Effector memory CD8-positive, alpha-beta T cell (primary cell): ENCODE measurements around the gene CXCL12.

Experiments
- ATAC-seq: fragments of 150-1000 bp; cut with Tn5 transposase; replicated peaks from 2 replicates; pipeline ENCODE4 v1.10.0; 2021; ENCODE audit warnings: mild to moderate bottlenecking, moderate library complexity
- DNase-seq, 3 experiments: peaks; one replicate each; pipeline ENCODE4 v3.0.0; 2021
- H3K27ac Mint-ChIP-seq, 2 donors: one replicate each; pipeline ENCODE4 v1.8.0; 2022; ENCODE audit warnings: mild to moderate bottlenecking in 2 of 2, mixed read lengths in 2 of 2, moderate library complexity in 2 of 2
- H3K27me3 Mint-ChIP-seq, 2 donors: one replicate each; pipeline ENCODE4 v1.8.0; 2022; ENCODE audit warnings: mixed read lengths in 2 of 2
- H3K36me3 Mint-ChIP-seq: one replicate; pipeline ENCODE4 v1.8.0; 2022; ENCODE audit warnings: mild to moderate bottlenecking, moderate library complexity, mixed read lengths; ENCODE audit not compliant: insufficient read depth
- H3K4me1 Mint-ChIP-seq, 2 donors: one replicate each; pipeline ENCODE4 v1.8.0; 2022; ENCODE audit warnings: low read depth in 2 of 2, mixed read lengths in 2 of 2
- H3K4me3 Mint-ChIP-seq, 2 donors: one replicate each; pipeline ENCODE4 v1.8.0; 2022; ENCODE audit warnings: mild to moderate bottlenecking in 2 of 2, mixed read lengths in 2 of 2, moderate library complexity in 2 of 2
- H3K9me3 Mint-ChIP-seq, 2 donors: one replicate each; pipeline ENCODE4 v1.8.0; 2022; ENCODE audit warnings: mixed read lengths in 2 of 2

The CXCL12 gene

GRCh38 chr10:44386546-44387052, 1.7 kb upstream of the CXCL12 start:
- H3K27ac Mint-ChIP-seq, result no peak overlapping the region
- no peak overlapping the region for H3K4me3 Mint-ChIP-seq
- peaks cover 37 to 66% of the 10 kb centered on the region in 2 donors for H3K27me3 Mint-ChIP-seq
- ATAC-seq (no peak), DNase-seq (peak; percentile 5 to 16 (median 7))
- no peaks in the 10 kb centered on the region for H3K36me3 Mint-ChIP-seq
- H3K4me1 Mint-ChIP-seq, result peaks cover 0 to 1% of the 10 kb centered on the region in 2 donors
- H3K9me3 Mint-ChIP-seq, result no peaks in the 10 kb centered on the region

GRCh38 chr10:44385696-44386441, 972 bp upstream of the CXCL12 start:
- Mint-ChIP-seq H3K27me3 (peaks cover 37 to 61% of the 10 kb centered on the region in 2 donors), H3K9me3 (no peaks in the 10 kb centered on the region), H3K36me3 (no peaks in the 10 kb centered on the region), H3K27ac (no peak overlapping the region), H3K4me3 (peak overlapping the region; percentile 28 to 35), H3K4me1 (peaks cover 0 to 1% of the 10 kb centered on the region in 2 donors)
- ATAC-seq (no peak), DNase-seq (no peak)

- H3K4me1 Mint-ChIP-seq, result peaks cover 0 to 1% of the 10 kb centered on the region in 2 donors
- H3K9me3 Mint-ChIP-seq, result no peaks in the 10 kb centered on the region
- H3K4me3 Mint-ChIP-seq, result no peak overlapping the region
- H3K36me3 Mint-ChIP-seq, result no peaks in the 10 kb centered on the region
- no peak overlapping the region for H3K27ac Mint-ChIP-seq
- ATAC-seq, result no peak
- no peak for DNase-seq
- peaks cover 35 to 66% of the 10 kb centered on the region in 2 donors for H3K27me3 Mint-ChIP-seq
These were observed 284 bp downstream of the CXCL12 start for GRCh38 chr10:44384601-44385025.

- ATAC-seq, result no peak
- Mint-ChIP-seq H3K4me3 (peak overlapping the region in 1 of 2 donors; percentile 40), H3K4me1 (peaks cover 0 to 1% of the 10 kb centered on the region in 2 donors), H3K36me3 (no peaks in the 10 kb centered on the region), H3K27me3 (peaks cover 30 to 64% of the 10 kb centered on the region in 2 donors), H3K27ac (no peak overlapping the region), H3K9me3 (no peaks in the 10 kb centered on the region)
- DNase-seq, result no peak
These were observed 922 bp downstream of the CXCL12 start for GRCh38 chr10:44383749-44384600.

GRCh38 chr10:44382981-44383748, 1.7 kb downstream of the CXCL12 start:
- H3K36me3 Mint-ChIP-seq, result no peaks in the 10 kb centered on the region
- H3K27me3 Mint-ChIP-seq, result peaks cover 30 to 56% of the 10 kb centered on the region in 2 donors
- H3K4me3 Mint-ChIP-seq, result no peak overlapping the region
- no peak for ATAC-seq
- H3K27ac Mint-ChIP-seq, result no peak overlapping the region
- H3K4me1 Mint-ChIP-seq, result peaks cover 0 to 1% of the 10 kb centered on the region in 2 donors
- H3K9me3 Mint-ChIP-seq, result no peaks in the 10 kb centered on the region
- no peak for DNase-seq

GRCh38 chr10:44382131-44382858, 2.6 kb downstream of the CXCL12 start:
- DNase-seq (no peak), ATAC-seq (no peak)
- H3K4me3 Mint-ChIP-seq, result no peak overlapping the region
- H3K4me1 Mint-ChIP-seq, result peaks cover 0 to 1% of the 10 kb centered on the region in 2 donors
- no peaks in the 10 kb centered on the region for H3K36me3 Mint-ChIP-seq
- H3K9me3 Mint-ChIP-seq, result no peaks in the 10 kb centered on the region
- peaks cover 30 to 53% of the 10 kb centered on the region in 2 donors for H3K27me3 Mint-ChIP-seq
- no peak overlapping the region for H3K27ac Mint-ChIP-seq

- Mint-ChIP-seq H3K4me3 (no peak overlapping the region), H3K27me3 (peaks cover 32 to 50% of the 10 kb centered on the region in 2 donors), H3K4me1 (peaks cover 0 to 1% of the 10 kb centered on the region in 2 donors), H3K36me3 (no peaks in the 10 kb centered on the region), H3K9me3 (no peaks in the 10 kb centered on the region), H3K27ac (no peak overlapping the region)
- no peak for DNase-seq
- ATAC-seq, result no peak
These were observed 3.9 kb downstream of the CXCL12 start for GRCh38 chr10:44380829-44381600.

GRCh38 chr10:44379907-44380306, 5.0 kb downstream of the CXCL12 start:
- Mint-ChIP-seq H3K36me3 (no peaks in the 10 kb centered on the region), H3K27me3 (peaks cover 30 to 47% of the 10 kb centered on the region in 2 donors), H3K27ac (no peak overlapping the region), H3K4me3 (no peak overlapping the region), H3K9me3 (no peaks in the 10 kb centered on the region), H3K4me1 (no peaks in the 10 kb centered on the region)
- no peak for ATAC-seq
- no peak for DNase-seq

- no peaks in the 10 kb centered on the region for H3K36me3 Mint-ChIP-seq
- DNase-seq (no peak), ATAC-seq (no peak)
- peaks cover 33 to 55% of the 10 kb centered on the region in 2 donors for H3K27me3 Mint-ChIP-seq
- H3K4me1 Mint-ChIP-seq, result no peaks in the 10 kb centered on the region
- no peak overlapping the region for H3K4me3 Mint-ChIP-seq
- H3K9me3 Mint-ChIP-seq, result no peaks in the 10 kb centered on the region
- no peak overlapping the region for H3K27ac Mint-ChIP-seq
These were observed 6.3 kb downstream of the CXCL12 start for GRCh38 chr10:44378626-44379025.

GRCh38 chr10:44377651-44378310, 7.1 kb downstream of the CXCL12 start:
- Mint-ChIP-seq H3K36me3 (no peaks in the 10 kb centered on the region), H3K4me3 (no peak overlapping the region), H3K9me3 (no peaks in the 10 kb centered on the region), H3K27ac (no peak overlapping the region), H3K27me3 (peaks cover 24 to 55% of the 10 kb centered on the region in 2 donors), H3K4me1 (no peaks in the 10 kb centered on the region)
- DNase-seq (no peak), ATAC-seq (no peak)

- DNase-seq (no peak), ATAC-seq (no peak)
- H3K36me3 Mint-ChIP-seq, result no peaks in the 10 kb centered on the region
- peaks cover 22 to 52% of the 10 kb centered on the region in 2 donors for H3K27me3 Mint-ChIP-seq
- no peaks in the 10 kb centered on the region for H3K9me3 Mint-ChIP-seq
- H3K27ac Mint-ChIP-seq, result no peak overlapping the region
- no peak overlapping the region for H3K4me3 Mint-ChIP-seq
- H3K4me1 Mint-ChIP-seq, result no peaks in the 10 kb centered on the region
These were observed 8.3 kb downstream of the CXCL12 start for GRCh38 chr10:44376472-44377099.
